GM10248 (cell line): ENCODE measurements around the gene SPINK7.

Source experiments
- CTCF ChIA-PET: fragments of 300-600 bp; sonication (Branson Sonifier 250); formaldehyde crosslinking; extraction: SDS; loops from one replicate; lab custom pipeline; 2021; ENCODE audit warnings: antibody characterized with exemption; lab: Yijun Ruan, JAX
- POLR2A ChIA-PET: fragments of 350-650 bp; sonication (Branson Sonifier 250); formaldehyde crosslinking; extraction: SDS; loops from one replicate; lab custom pipeline; 2020; ENCODE audit warnings: antibody characterized with exemption; lab: Yijun Ruan, JAX
- DNase-seq: peaks from one replicate; pipeline ENCODE4 v3.0.0; 2012; ENCODE audit errors: extremely low spot score
- TF ChIP-seq, protein P1 (sequence below): IDR thresholded peaks from 2 replicates; pipeline ENCODE4 v1.5.1; 2012; ENCODE audit warnings: mild to moderate bottlenecking, low read depth; ENCODE audit errors: extremely low read depth, missing control alignments, control extremely low read depth

The SPINK7 gene

GRCh38 chr5:148343603-148344487 is 31.6 kb downstream of the SPINK7 start:
- ChIA-PET CTCF (no interaction called here), POLR2A (no interaction called here)
- DNase-seq, result no peak
- TF ChIP-seq, protein P1, sequence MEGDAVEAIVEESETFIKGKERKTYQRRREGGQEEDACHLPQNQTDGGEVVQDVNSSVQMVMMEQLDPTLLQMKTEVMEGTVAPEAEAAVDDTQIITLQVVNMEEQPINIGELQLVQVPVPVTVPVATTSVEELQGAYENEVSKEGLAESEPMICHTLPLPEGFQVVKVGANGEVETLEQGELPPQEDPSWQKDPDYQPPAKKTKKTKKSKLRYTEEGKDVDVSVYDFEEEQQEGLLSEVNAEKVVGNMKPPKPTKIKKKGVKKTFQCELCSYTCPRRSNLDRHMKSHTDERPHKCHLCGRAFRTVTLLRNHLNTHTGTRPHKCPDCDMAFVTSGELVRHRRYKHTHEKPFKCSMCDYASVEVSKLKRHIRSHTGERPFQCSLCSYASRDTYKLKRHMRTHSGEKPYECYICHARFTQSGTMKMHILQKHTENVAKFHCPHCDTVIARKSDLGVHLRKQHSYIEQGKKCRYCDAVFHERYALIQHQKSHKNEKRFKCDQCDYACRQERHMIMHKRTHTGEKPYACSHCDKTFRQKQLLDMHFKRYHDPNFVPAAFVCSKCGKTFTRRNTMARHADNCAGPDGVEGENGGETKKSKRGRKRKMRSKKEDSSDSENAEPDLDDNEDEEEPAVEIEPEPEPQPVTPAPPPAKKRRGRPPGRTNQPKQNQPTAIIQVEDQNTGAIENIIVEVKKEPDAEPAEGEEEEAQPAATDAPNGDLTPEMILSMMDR, result no peak

DNA sequence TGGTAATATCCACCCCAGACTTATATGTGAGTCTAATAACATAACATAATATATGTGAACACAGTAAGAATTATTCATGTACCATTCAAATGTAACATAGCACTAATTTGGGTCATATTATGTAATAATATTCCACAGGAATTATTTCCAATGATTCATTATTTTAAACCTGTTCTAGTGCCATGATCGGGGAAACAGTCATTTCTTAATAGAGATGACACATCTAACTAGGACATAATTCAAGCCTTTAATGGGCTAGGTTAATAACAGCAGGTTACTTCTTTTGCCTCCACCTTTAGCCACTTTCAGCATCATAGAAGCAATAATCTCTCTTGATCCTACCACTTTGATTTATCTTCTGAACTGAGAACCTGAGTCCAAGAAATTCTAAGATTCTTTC is 35.5 kb downstream of the SPINK7 start:
- TF ChIP-seq, protein P1, result no peak
- POLR2A ChIA-PET, result no interaction called here
- no peak for DNase-seq
- CTCF ChIA-PET, result interaction anchor here (1.5 to 2.0 kb wide), 2 partner anchors 13 to 14 kb away, joined by 4 to 5 read pairs; partner anchors contain the start of gene SPINK9

DNA sequence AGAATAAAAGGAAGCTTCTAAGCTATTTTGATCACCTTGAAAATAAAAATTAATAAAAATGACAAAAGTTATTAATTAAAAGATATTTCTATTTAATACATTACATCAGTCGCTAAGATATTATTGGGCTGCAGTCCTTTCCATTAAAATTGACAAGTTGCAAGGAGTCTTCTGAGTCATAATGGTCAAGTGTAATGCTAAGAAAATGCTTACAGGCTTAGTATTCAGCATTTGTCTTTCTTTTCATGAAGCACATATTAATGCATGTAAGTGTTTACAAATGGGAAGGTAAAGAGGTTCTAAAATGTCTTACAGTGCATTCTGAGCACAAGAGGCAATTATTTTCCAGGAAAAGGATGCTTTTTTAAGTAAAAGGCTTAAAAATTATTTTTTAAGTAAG is 40.5 kb downstream of the SPINK7 start:
- no peak for DNase-seq
- POLR2A ChIA-PET, result no interaction called here

DNA sequence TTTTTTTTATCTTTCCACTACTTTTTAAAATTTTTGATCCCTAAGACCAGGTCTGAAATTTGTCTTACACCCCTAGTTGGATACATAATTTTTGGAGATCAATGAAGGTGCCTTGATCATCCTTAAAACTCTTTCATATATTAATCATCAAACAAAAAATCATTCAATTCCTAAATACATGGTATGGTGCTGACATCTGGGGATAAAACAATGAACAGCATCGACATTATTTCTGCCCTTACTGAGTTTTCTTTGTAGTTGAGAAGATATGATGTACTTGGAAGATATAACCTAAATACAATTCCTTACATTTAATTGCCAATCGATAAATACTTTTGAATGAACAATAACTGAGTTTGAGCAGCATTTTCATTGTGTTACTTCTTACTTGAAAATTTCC is 41.4 kb downstream of the SPINK7 start:
- POLR2A ChIA-PET, result no interaction called here
- TF ChIP-seq, protein P1, result no peak
- CTCF ChIA-PET, result interaction anchor here (1.2 kb wide), 1 partner anchor 174 kb away, joined by 3 read pairs; no protein-coding TSS in a partner anchor
- DNase-seq, result no peak

More for the DNA sequence above, 40.5 kb downstream of the SPINK7 start:
- CTCF ChIA-PET, result interaction anchor here (1.2 kb wide), 1 partner anchor 173 kb away, joined by 3 read pairs; no protein-coding TSS in a partner anchor
- TF ChIP-seq, protein P1, result no peak

- POLR2A ChIA-PET, result no interaction called here
- TF ChIP-seq, protein P1, result no peak
- CTCF ChIA-PET, result interaction anchor here (1.0 to 2.0 kb wide), 3 partner anchors 10 to 367 kb away, joined by 3 to 10 read pairs (median 3); no protein-coding TSS in a partner anchor
- DNase-seq, result no peak
Measured at GRCh38 chr5:148364343-148364742, 52.1 kb downstream of the SPINK7 start.
